PC-9 (cell line): ENCODE results near the gene ATRN. TPM values are rescaled to one million over a fixed set of nuclear protein-coding genes. Genes with fewer than 3 reads are reported as not detected.

ENCODE experiments used
- BruUV-seq: library from RNA; stranded (reverse); fragments of 400-500 nt; replicated peaks from 2 replicates; lab custom pipeline; 2021; lab: Mats Ljungman, UMichigan
- CTCF ChIA-PET: fragments of 300-600 bp; sonication (Branson Sonifier 250); formaldehyde crosslinking; loops from one replicate; lab custom pipeline; 2022; ENCODE audit warnings: antibody characterized with exemption; lab: Charles Lee
- POLR2A ChIA-PET: fragments of 300-600 bp; sonication (Branson Sonifier 250); formaldehyde crosslinking; loops from one replicate; lab custom pipeline; 2022; ENCODE audit warnings: antibody characterized with exemption; ENCODE audit not compliant: unreplicated experiment; lab: Charles Lee
- DNase-seq, 2 experiments: peaks; one replicate each; pipeline versions ENCODE4 v3.0.0 to v3.0.0-alpha.2; 2015 to 2022; ENCODE audit warnings: mixed read lengths in 1 of 2
- H2AFZ ChIP-seq: fragments of 200-600 bp; sonication (generic); 2 replicates; pipeline ENCODE4 v1.8.1; 2017; ENCODE audit warnings: antibody characterized with exemption
- H3F3A ChIP-seq: fragments of 200-600 bp; sonication (generic); 2 replicates; pipeline ENCODE4 v1.8.1; 2017; ENCODE audit warnings: antibody characterized with exemption, mild to moderate bottlenecking, low read depth; ENCODE audit not compliant: insufficient read depth
- H3K27ac ChIP-seq: fragments of 200-600 bp; sonication (generic); 2 replicates; pipeline ENCODE4 v1.6.1; 2016; ENCODE audit warnings: mixed run types
- H3K27me3 ChIP-seq: fragments of 200-600 bp; sonication (generic); 2 replicates; pipeline ENCODE4 v1.6.1; 2016; ENCODE audit warnings: low read depth, mixed run types; ENCODE audit not compliant: insufficient read depth
- H3K36me3 ChIP-seq: fragments of 200-600 bp; sonication (generic); 2 replicates; pipeline ENCODE4 v1.6.1; 2016; ENCODE audit warnings: low read depth, mixed run types
- H3K4me1 ChIP-seq: fragments of 200-600 bp; sonication (generic); replicated peaks from 2 replicates; pipeline ENCODE4 v1.6.1; 2016; ENCODE audit warnings: mixed run types; ENCODE audit not compliant: insufficient read depth
- H3K4me2 ChIP-seq: fragments of 200-600 bp; sonication (generic); 2 replicates; pipeline ENCODE4 v1.6.1; 2017; ENCODE audit warnings: mixed run types
- H3K4me3 ChIP-seq: fragments of 200-600 bp; sonication (generic); 2 replicates; pipeline ENCODE4 v1.6.1; 2016; ENCODE audit warnings: mixed run types
- H3K79me2 ChIP-seq: fragments of 200-600 bp; sonication (generic); 2 replicates; pipeline ENCODE4 v1.6.1; 2017; ENCODE audit warnings: low read depth, mixed run types
- H3K9me2 ChIP-seq: fragments of 200-600 bp; sonication (generic); 2 replicates; pipeline ENCODE4 v1.8.1; 2017; ENCODE audit warnings: mild to moderate bottlenecking; ENCODE audit not compliant: insufficient read depth
- H3K9me3 ChIP-seq: fragments of 200-600 bp; sonication (generic); 2 replicates; pipeline ENCODE4 v1.8.1; 2016; ENCODE audit warnings: low read depth; ENCODE audit not compliant: insufficient read depth
- H4K20me1 ChIP-seq: fragments of 200-600 bp; sonication (generic); 2 replicates; pipeline ENCODE4 v1.8.1; 2017; ENCODE audit not compliant: insufficient read depth
- CTCF ChIP-seq: fragments of 200-600 bp; sonication (generic); conservative IDR thresholded peaks from 2 replicates; pipeline ENCODE4 v1.6.1; 2017; ENCODE audit warnings: mixed run types, antibody characterized with exemption, mild to moderate bottlenecking, moderate library complexity
- EZH2 ChIP-seq: fragments of 200-600 bp; sonication (generic); IDR thresholded peaks from 2 replicates; pipeline ENCODE4 v1.8.0; 2017; ENCODE audit warnings: antibody characterized with exemption, low read depth
- intact Hi-C: fragments of 100-400 bp; cut with micrococcal nuclease; formaldehyde crosslinking; loops from one replicate; pipeline ENCODE4 v1.10.0; 2022; ENCODE audit not compliant: unreplicated experiment
- total RNA-seq: library from RNA; stranded (reverse); gene quantifications from 2 replicates; pipeline ENCODE4 v1.2.3, GENCODE V29; 2021

The ATRN gene
- total RNA-seq, 1 experiment from 2014 or later, result 34.9 TPM

GRCh38 chr20:3685341-3685740 is 214.5 kb downstream of the ATRN start:
- Histone ChIP-seq H4K20me1 (no peaks in the 10 kb centered on the region), H3K4me2 (no peak overlapping the region), H3K4me1 (no peaks in the 10 kb centered on the region), H3K9me3 (no peaks in the 10 kb centered on the region), H3K27me3 (peaks cover 14% of the 10 kb centered on the region; the same call in 1 of the 2 replicates), H3K79me2 (no peaks in the 10 kb centered on the region), H3K36me3 (no peaks in the 10 kb centered on the region), H3K27ac (no peak overlapping the region), H3F3A (no peaks in the 10 kb centered on the region), H3K4me3 (no peak overlapping the region), H3K9me2 (no peaks in the 10 kb centered on the region), H2AFZ (no peak overlapping the region)
- DNase-seq, result no peak
- TF ChIP-seq EZH2, result no peak
- no peak for TF ChIP-seq CTCF
- intact Hi-C loops, result no loop called here
- CTCF ChIA-PET, result interaction anchor here (0.6 kb wide), 1 partner anchor 509 kb away, joined by 3 read pairs; no protein-coding TSS in a partner anchor
- POLR2A ChIA-PET, result no interaction called here
- no TSS peak for BruUV-seq

GRCh38 chr20:3686421-3686820 is 215.6 kb downstream of the ATRN start:
- POLR2A ChIA-PET, result no interaction called here
- no peak overlapping the region for H2AFZ ChIP-seq
- no peak for TF ChIP-seq CTCF
- no peak for TF ChIP-seq EZH2
- H3K27me3 ChIP-seq, result peaks cover 14% of the 10 kb centered on the region; the same call in 1 of the 2 replicates
- no peak overlapping the region for H3K27ac ChIP-seq
- BruUV-seq, result no TSS peak
- no peak overlapping the region for H3K4me2 ChIP-seq
- H3K79me2 ChIP-seq, result no peaks in the 10 kb centered on the region
- no peaks in the 10 kb centered on the region for H3F3A ChIP-seq
- H3K36me3 ChIP-seq, result no peaks in the 10 kb centered on the region
- intact Hi-C loops, result no loop called here
- CTCF ChIA-PET, result no interaction called here
- H3K9me2 ChIP-seq, result no peaks in the 10 kb centered on the region
- no peaks in the 10 kb centered on the region for H4K20me1 ChIP-seq
- no peak overlapping the region for H3K4me3 ChIP-seq
- DNase-seq, result no peak
- H3K9me3 ChIP-seq, result no peaks in the 10 kb centered on the region
- H3K4me1 ChIP-seq, result no peaks in the 10 kb centered on the region

- Histone ChIP-seq H3K36me3 (no peaks in the 10 kb centered on the region), H3K4me2 (no peak overlapping the region), H3K27ac (no peak overlapping the region), H3K27me3 (peaks cover 14% of the 10 kb centered on the region; the same call in 1 of the 2 replicates), H3F3A (no peaks in the 10 kb centered on the region), H3K9me3 (no peaks in the 10 kb centered on the region), H4K20me1 (no peaks in the 10 kb centered on the region), H3K4me3 (no peak overlapping the region), H3K79me2 (no peaks in the 10 kb centered on the region), H2AFZ (no peak overlapping the region), H3K9me2 (no peaks in the 10 kb centered on the region), H3K4me1 (no peaks in the 10 kb centered on the region)
- intact Hi-C loops, result no loop called here
- TF ChIP-seq EZH2, result no peak
- no peak for TF ChIP-seq CTCF
- POLR2A ChIA-PET, result no interaction called here
- CTCF ChIA-PET, result no interaction called here
- DNase-seq, result no peak
- BruUV-seq, result no TSS peak
Measured at GRCh38 chr20:3686867-3687321, 216.1 kb downstream of the ATRN start.
